AG09309 (cell line): ENCODE data around the gene PCDHGA4.

Experiments
- DNase-seq: peaks from one replicate; pipeline ENCODE4 v3.0.0-alpha.2; 2010; ENCODE audit warnings: low read depth
- H3K4me3 ChIP-seq: 2 replicates; pipeline ENCODE4 v1.5.1; 2011; ENCODE audit warnings: mild to moderate bottlenecking, low read depth, low read length, moderate library complexity; ENCODE audit not compliant: control insufficient read depth
- TF ChIP-seq, protein P1 (sequence below): IDR thresholded peaks from 2 replicates; pipeline ENCODE4 v1.5.1; 2011; ENCODE audit warnings: mild to moderate bottlenecking, low read depth, low read length, inconsistent platforms; ENCODE audit not compliant: insufficient read depth, control insufficient read depth; ENCODE audit errors: missing control alignments

PCDHGA4 gene

DNA sequence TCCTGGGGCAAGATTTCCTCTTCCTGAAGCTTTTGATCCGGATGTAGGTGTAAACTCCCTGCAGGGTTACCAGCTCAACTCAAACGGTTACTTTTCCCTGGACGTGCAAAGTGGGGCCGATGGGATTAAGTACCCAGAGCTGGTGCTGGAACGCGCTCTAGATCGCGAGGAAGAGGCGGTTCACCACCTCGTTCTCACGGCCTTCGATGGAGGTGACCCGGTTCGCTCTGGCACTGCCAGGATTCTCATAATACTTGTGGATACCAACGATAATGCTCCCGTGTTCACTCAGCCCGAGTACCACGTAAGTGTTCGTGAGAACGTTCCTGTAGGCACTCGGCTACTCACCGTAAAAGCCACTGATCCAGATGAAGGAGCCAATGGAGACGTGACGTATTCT lies 820 bp downstream of the PCDHGA4 start:
- DNase-seq: no peak
- H3K4me3 ChIP-seq: peak overlapping the region; percentile 37
- TF ChIP-seq, protein P1, sequence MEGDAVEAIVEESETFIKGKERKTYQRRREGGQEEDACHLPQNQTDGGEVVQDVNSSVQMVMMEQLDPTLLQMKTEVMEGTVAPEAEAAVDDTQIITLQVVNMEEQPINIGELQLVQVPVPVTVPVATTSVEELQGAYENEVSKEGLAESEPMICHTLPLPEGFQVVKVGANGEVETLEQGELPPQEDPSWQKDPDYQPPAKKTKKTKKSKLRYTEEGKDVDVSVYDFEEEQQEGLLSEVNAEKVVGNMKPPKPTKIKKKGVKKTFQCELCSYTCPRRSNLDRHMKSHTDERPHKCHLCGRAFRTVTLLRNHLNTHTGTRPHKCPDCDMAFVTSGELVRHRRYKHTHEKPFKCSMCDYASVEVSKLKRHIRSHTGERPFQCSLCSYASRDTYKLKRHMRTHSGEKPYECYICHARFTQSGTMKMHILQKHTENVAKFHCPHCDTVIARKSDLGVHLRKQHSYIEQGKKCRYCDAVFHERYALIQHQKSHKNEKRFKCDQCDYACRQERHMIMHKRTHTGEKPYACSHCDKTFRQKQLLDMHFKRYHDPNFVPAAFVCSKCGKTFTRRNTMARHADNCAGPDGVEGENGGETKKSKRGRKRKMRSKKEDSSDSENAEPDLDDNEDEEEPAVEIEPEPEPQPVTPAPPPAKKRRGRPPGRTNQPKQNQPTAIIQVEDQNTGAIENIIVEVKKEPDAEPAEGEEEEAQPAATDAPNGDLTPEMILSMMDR: no peak

- no peak overlapping the region for H3K4me3 ChIP-seq
- TF ChIP-seq, protein P1: no peak
- no peak for DNase-seq
Measured at GRCh38 chr5:141356133-141356532, 1.3 kb downstream of the PCDHGA4 start.

- no peak overlapping the region for H3K4me3 ChIP-seq
- DNase-seq: no peak
- TF ChIP-seq, protein P1: no peak
Measured at GRCh38 chr5:141356950-141357349, 2.1 kb downstream of the PCDHGA4 start.

DNA sequence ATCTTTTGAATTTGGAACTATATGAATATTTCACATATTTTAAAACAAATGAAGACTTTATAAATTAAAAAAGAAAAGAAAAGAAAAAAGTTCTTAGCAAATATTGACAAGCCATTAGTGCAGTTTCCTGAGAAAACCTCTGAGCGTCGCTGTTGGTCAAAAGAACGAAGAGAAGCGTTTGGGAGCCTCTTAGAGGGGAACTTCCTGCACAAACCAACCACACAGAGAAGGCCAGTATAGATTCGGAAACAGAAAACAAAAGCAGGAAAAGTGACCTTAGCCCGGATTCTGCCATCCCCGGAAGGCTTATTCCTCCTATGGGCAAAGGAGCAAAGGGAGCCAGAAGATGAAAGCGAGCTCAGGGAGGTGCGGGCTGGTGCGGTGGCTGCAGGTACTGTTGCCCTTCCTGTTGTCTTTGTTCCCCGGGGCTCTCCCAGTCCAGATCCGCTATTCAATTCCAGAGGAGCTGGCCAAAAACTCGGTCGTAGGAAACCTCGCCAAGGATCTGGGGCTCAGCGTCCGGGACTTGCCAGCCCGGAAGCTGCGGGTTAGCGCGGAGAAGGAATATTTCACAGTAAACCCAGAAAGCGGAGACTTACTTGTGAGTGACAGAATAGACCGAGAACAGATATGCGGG lies 5.1 kb downstream of the PCDHGA4 start, which contains the start of gene PCDHGB2:
Gene PCDHGB2, plus strand, starts transcription at position 205 of the 637 bp plus-strand sequence. Its CDS starts 142 bp downstream, at position 347.
- TF ChIP-seq, protein P1: peak; percentile 59
- no peak for DNase-seq
- peak within 1 kb of the TSS; percentile 59 for H3K4me3 ChIP-seq

GRCh38 chr5:141360685-141361084 lies 5.9 kb downstream of the PCDHGA4 start:
- DNase-seq: no peak
- TF ChIP-seq, protein P1: no peak
- peak overlapping the region; percentile 59; the same call in 1 of the 2 replicates for H3K4me3 ChIP-seq

GRCh38 chr5:141362719-141363118 lies 7.9 kb downstream of the PCDHGA4 start:
- H3K4me3 ChIP-seq: no peak overlapping the region
- TF ChIP-seq, protein P1: no peak

More at GRCh38 chr5:141362719-141363118, 7.9 kb downstream of the PCDHGA4 start:
- DNase-seq: no peak
